Stomach (tissue), 4 donors: ENCODE results near the gene CENPP.

Experiments
- EP300 ChIP-seq: sonication (generic); formaldehyde crosslinking; IDR thresholded peaks from one replicate; pipeline ENCODE4 v1.6.1; 2017; ENCODE audit warnings: antibody characterized with exemption
- POLR2AphosphoS5 ChIP-seq, 3 donors: sonication (generic); formaldehyde crosslinking; IDR thresholded peaks; one replicate each; pipeline ENCODE4 v1.6.1; 2016; ENCODE audit warnings: antibody characterized with exemption in 3 of 3
- TF ChIP-seq, protein P1 (sequence below), 7 experiments: fragments of 450-650 bp in 4 of 7; fragments of 200-600 bp in 3 of 7; sonication (generic) in 3 of 7; IDR thresholded peaks; one replicate each; pipeline ENCODE4 v1.5.1; 2016 to 2019; ENCODE audit warnings: antibody characterized with exemption in 7 of 7, control low read depth in 2 of 7, mild to moderate bottlenecking in 1 of 7

DNA sequence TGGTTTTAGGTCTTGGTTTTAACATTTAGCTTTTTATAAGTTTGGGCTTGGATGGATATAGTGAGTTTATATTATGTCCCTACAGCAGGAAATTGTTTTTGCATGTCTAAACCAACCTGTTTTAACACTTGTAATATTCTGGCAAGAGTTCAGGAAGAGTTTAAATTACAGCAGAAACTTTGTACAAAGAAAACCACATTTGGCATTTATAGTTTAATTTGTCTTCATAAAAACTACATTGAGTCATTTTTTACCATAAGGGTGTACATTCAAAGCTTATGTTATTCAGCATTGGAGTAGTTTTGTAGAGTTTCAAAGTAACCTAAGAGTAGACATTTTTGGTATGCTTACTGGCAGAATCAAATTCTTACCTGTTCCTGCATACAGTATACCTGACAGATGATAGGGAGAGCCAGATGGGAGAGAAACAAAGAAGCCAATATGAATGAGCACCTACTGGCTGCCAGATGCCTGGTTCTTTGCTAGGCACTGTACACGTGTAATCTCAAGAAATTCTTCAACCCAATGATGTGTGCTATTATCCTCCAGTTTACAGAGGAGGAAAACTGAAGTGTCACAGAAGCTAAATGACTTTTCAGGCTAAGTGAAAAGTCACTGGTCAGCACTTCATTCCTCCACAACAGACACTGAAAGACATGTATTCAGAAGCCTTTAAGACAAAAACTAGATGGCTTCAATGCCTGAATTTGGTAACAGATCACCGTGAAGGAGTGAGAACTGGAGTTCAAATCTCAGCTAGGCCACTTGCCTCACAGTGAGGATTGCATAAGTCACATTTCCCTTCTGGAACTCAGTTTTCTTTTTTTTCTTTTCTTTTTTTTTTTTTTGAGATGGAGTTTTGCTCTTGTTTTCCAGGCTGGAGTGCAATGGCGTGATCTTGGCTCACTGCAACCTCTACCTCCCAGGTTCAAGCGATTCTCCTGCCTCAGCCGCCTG is 235.9 kb downstream of the CENPP start:
- TF ChIP-seq, protein P1, sequence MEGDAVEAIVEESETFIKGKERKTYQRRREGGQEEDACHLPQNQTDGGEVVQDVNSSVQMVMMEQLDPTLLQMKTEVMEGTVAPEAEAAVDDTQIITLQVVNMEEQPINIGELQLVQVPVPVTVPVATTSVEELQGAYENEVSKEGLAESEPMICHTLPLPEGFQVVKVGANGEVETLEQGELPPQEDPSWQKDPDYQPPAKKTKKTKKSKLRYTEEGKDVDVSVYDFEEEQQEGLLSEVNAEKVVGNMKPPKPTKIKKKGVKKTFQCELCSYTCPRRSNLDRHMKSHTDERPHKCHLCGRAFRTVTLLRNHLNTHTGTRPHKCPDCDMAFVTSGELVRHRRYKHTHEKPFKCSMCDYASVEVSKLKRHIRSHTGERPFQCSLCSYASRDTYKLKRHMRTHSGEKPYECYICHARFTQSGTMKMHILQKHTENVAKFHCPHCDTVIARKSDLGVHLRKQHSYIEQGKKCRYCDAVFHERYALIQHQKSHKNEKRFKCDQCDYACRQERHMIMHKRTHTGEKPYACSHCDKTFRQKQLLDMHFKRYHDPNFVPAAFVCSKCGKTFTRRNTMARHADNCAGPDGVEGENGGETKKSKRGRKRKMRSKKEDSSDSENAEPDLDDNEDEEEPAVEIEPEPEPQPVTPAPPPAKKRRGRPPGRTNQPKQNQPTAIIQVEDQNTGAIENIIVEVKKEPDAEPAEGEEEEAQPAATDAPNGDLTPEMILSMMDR (IDR thresholded peaks at IDR 0.05): no peak
- TF ChIP-seq EP300 (no peak), POLR2AphosphoS5 (IDR thresholded peaks at IDR 0.05) (no peak)
